OCI-LY3 (cell line): Measurements from ENCODE around the gene CPXM2.

ENCODE experiments used
- EZH2phosphoT487 ChIP-seq: fragments of 200-600 bp; shearing (Covaris generic); IDR thresholded peaks from 2 replicates; pipeline ENCODE4 v1.6.1; 2018; ENCODE audit warnings: antibody characterized with exemption, mixed run types, low read depth
- TF ChIP-seq, protein P1 (sequence below): fragments of 200-600, 300-600 bp; sonication (generic); IDR thresholded peaks from 2 replicates; pipeline ENCODE4 v1.5.1; 2014; ENCODE audit warnings: antibody characterized with exemption, low read length, low read depth

DNA sequence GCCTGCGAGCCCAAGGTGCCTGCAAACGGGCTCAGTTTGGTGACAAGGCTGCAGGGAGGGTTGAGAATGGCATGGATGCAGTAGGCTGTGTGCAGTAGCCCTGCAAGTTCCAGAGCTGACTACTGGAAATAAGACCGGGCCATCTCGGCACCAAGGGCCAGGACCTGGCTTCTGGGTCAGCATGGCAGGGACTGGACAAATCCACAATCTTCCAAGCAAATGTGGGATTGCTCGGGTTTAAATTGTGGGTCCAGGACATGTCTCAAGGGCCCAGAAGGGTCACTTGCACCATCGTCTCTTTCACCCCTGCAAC lies 147.4 kb downstream of the CPXM2 start:
- TF ChIP-seq, protein P1, sequence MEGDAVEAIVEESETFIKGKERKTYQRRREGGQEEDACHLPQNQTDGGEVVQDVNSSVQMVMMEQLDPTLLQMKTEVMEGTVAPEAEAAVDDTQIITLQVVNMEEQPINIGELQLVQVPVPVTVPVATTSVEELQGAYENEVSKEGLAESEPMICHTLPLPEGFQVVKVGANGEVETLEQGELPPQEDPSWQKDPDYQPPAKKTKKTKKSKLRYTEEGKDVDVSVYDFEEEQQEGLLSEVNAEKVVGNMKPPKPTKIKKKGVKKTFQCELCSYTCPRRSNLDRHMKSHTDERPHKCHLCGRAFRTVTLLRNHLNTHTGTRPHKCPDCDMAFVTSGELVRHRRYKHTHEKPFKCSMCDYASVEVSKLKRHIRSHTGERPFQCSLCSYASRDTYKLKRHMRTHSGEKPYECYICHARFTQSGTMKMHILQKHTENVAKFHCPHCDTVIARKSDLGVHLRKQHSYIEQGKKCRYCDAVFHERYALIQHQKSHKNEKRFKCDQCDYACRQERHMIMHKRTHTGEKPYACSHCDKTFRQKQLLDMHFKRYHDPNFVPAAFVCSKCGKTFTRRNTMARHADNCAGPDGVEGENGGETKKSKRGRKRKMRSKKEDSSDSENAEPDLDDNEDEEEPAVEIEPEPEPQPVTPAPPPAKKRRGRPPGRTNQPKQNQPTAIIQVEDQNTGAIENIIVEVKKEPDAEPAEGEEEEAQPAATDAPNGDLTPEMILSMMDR = no peak
- no peak for TF ChIP-seq EZH2phosphoT487
